Stimulated activated naive B cell treated with anti-CD40 and anti-IgM and Interleukin-4, amounts not matched to agents 10 μg/mL and 1 μg/mL and 100 μg/mL, for 72 hours (primary cell): ENCODE data around the gene ETV6.

Experiments
- ATAC-seq, 2 donors: fragments of 150-1000 bp; cut with Tn5 transposase; replicated peaks; 2 replicates each; pipeline ENCODE4 v1.10.0; 2021; ENCODE audit warnings: moderate library complexity in 1 of 2
- DNase-seq: peaks from one replicate; pipeline ENCODE4 v3.0.0; 2021
- H3K27ac Mint-ChIP-seq: one replicate; pipeline ENCODE4 v1.8.0; 2022; ENCODE audit warnings: mild to moderate bottlenecking, mixed read lengths
- H3K27me3 Mint-ChIP-seq, 2 donors: one replicate each; pipeline ENCODE4 v1.8.0; 2022; ENCODE audit warnings: mixed read lengths in 2 of 2
- H3K36me3 Mint-ChIP-seq, 2 donors: one replicate each; pipeline ENCODE4 v1.8.0; 2022; ENCODE audit warnings: mixed read lengths in 2 of 2, mild to moderate bottlenecking in 1 of 2
- H3K4me1 Mint-ChIP-seq, 2 donors: one replicate each; pipeline ENCODE4 v1.8.0; 2022; ENCODE audit warnings: mixed read lengths in 2 of 2, mild to moderate bottlenecking in 1 of 2
- H3K4me3 Mint-ChIP-seq, 2 donors: one replicate each; pipeline ENCODE4 v1.8.0; 2022; ENCODE audit warnings: mild to moderate bottlenecking in 2 of 2, mixed read lengths in 2 of 2, moderate library complexity in 1 of 2
- H3K9me3 Mint-ChIP-seq, 2 donors: one replicate each; pipeline ENCODE4 v1.8.0; 2022; ENCODE audit warnings: mixed read lengths in 2 of 2, mild to moderate bottlenecking in 1 of 2

Gene ETV6

DNA sequence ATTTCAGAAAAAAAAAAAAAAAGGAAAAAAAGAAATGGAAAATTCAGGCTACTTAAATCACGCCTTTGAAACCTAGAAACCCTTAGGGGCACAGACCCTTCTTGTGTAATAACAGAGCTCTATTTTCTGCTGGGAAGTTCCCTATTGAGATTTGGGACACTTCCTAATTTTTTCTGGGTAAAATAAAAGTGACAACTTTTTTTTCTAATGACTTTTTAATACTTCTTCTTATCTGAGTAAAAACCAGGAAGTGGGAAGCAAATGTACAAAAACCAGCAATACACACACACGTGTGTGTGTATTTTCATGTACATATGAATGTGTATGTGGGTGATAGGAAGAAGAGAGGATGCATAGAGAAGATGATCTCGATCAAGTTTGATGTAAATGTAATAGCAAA lies 35.8 kb downstream of the ETV6 start:
- H3K36me3 Mint-ChIP-seq, result peaks cover 9 to 19% of the 10 kb centered on the region in 2 donors
- H3K9me3 Mint-ChIP-seq, result no peaks in the 10 kb centered on the region
- no peaks in the 10 kb centered on the region for H3K27me3 Mint-ChIP-seq
- no peak overlapping the region for H3K27ac Mint-ChIP-seq
- no peak overlapping the region for H3K4me3 Mint-ChIP-seq
- ATAC-seq, result peak; percentile 23 to 34
- no peak for DNase-seq
- H3K4me1 Mint-ChIP-seq, result peaks cover 56 to 88% of the 10 kb centered on the region in 2 donors

DNA sequence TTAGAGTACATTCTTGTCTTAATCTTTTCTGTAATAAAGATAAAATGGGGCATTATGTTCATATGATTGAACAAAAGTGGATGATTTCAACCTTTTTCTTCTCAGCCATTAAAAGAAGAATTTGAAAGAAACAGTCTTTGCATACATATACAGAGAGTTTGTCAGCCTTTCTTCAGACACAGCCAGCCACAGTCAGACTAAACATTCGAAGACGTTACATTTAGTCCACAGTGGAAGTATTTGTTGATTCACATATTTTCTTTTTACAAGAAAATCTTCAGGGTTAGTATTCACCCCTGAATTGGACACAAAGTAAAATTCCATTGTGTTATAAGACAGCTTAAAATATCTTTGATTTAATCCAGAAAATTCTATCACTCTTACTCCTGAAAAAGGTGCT lies 36.2 kb downstream of the ETV6 start:
- no peaks in the 10 kb centered on the region for H3K27me3 Mint-ChIP-seq
- no peak overlapping the region for H3K4me3 Mint-ChIP-seq
- H3K4me1 Mint-ChIP-seq, result peaks cover 53 to 86% of the 10 kb centered on the region in 2 donors
- ATAC-seq (no peak), DNase-seq (no peak)
- H3K27ac Mint-ChIP-seq, result no peak overlapping the region
- peaks cover 9 to 20% of the 10 kb centered on the region in 2 donors for H3K36me3 Mint-ChIP-seq
- H3K9me3 Mint-ChIP-seq, result no peaks in the 10 kb centered on the region

DNA sequence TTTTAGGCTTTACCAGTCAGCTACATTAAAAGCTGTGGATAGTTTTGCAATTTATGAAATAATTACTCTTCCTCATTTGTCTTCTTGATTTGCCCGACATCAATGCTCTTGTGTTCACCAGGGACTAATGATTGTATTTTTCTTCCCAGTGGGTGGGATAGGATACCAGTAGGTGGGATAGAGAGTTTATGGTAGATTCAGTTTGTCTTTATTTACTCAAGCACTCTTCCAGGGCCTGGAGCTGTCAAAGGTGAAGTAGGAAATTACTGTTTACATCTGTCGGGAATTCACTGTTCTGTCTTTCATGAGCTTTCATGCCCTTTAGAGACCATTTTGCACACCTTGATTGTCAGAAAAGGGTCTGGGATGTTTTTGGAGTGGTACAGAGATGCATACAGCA lies 36.6 kb downstream of the ETV6 start:
- no peaks in the 10 kb centered on the region for H3K27me3 Mint-ChIP-seq
- no peak overlapping the region for H3K4me3 Mint-ChIP-seq
- H3K27ac Mint-ChIP-seq, result no peak overlapping the region
- ATAC-seq, result no peak
- peaks cover 9 to 20% of the 10 kb centered on the region in 2 donors for H3K36me3 Mint-ChIP-seq
- peaks cover 53 to 83% of the 10 kb centered on the region in 2 donors for H3K4me1 Mint-ChIP-seq
- no peak for DNase-seq
- no peaks in the 10 kb centered on the region for H3K9me3 Mint-ChIP-seq

DNA sequence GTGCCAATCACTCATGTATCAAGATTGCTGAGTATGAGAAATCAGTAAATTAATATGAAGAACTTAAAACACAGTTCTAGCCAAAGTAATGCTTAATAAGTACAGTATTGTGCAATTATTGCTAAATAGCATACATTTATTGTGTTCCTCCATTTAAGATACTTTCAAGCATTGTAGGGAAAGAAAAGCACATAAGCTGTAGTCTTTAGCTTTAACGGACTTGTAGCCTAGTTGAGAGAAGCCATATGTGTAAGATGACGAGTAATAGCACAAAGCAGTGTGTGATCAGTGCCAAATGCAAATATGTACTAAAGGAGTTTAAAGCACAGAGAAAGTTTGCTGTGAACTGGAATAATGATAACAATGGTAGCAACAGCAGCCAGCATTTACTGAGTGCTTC lies 38.1 kb downstream of the ETV6 start:
- H3K27ac Mint-ChIP-seq, result no peak overlapping the region

DNA sequence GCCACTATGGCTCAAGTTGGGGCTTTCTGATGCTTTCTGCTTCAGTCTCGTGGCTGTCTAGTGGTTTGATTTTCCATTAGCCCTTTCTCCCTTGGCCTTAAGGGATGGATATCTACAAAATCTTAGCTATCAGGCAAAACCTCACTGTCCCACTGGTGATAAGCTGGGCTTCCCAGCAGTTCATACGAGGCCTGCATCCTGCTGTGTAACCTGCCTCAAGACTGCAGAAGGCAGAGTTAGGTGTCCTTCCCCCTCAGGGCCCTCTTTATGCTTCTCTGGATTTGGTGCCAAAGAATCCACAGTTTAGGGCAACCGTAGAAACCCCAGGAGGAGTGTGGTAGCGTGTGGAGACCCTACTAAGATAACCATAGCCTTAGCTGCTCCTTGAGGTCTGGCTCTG lies 38.9 kb downstream of the ETV6 start:
- Mint-ChIP-seq H3K4me1 (peaks cover 51 to 82% of the 10 kb centered on the region in 2 donors), H3K9me3 (no peaks in the 10 kb centered on the region), H3K36me3 (peaks cover 11 to 15% of the 10 kb centered on the region in 2 donors), H3K27ac (peak overlapping the region; percentile 63), H3K4me3 (no peak overlapping the region), H3K27me3 (no peaks in the 10 kb centered on the region)
- no peak for ATAC-seq
- no peak for DNase-seq

More for the DNA sequence above, 38.1 kb downstream of the ETV6 start:
- Mint-ChIP-seq H3K36me3 (peaks cover 9 to 15% of the 10 kb centered on the region in 2 donors), H3K4me1 (peaks cover 50 to 82% of the 10 kb centered on the region in 2 donors), H3K9me3 (no peaks in the 10 kb centered on the region), H3K4me3 (no peak overlapping the region), H3K27me3 (no peaks in the 10 kb centered on the region)
- DNase-seq (no peak), ATAC-seq (no peak)

DNA sequence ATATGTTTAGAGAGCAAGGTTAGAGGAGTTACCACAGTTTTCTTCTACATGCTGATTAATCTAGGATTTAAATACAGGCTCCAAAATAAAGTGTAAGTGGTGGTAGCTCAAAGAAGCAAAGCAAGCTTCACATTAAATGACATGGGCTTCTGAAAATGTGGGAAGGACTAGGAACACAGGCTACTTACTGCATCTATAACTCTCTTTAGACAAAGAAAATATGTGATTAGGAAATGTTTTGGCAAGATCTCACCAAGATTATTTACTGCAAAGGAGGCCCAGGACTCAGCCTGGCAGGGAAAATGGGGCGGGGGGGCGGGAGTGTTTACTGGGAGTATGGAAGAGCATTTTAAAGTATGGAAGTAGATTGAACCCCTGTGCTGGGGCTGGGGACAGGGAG lies 39.4 kb downstream of the ETV6 start:
- DNase-seq (no peak), ATAC-seq (no peak)
- no peak overlapping the region for H3K4me3 Mint-ChIP-seq
- peaks cover 50 to 82% of the 10 kb centered on the region in 2 donors for H3K4me1 Mint-ChIP-seq
- H3K9me3 Mint-ChIP-seq, result no peaks in the 10 kb centered on the region
- H3K27me3 Mint-ChIP-seq, result no peaks in the 10 kb centered on the region
- peak overlapping the region; percentile 63 for H3K27ac Mint-ChIP-seq
- peaks cover 15 to 19% of the 10 kb centered on the region in 2 donors for H3K36me3 Mint-ChIP-seq

DNA sequence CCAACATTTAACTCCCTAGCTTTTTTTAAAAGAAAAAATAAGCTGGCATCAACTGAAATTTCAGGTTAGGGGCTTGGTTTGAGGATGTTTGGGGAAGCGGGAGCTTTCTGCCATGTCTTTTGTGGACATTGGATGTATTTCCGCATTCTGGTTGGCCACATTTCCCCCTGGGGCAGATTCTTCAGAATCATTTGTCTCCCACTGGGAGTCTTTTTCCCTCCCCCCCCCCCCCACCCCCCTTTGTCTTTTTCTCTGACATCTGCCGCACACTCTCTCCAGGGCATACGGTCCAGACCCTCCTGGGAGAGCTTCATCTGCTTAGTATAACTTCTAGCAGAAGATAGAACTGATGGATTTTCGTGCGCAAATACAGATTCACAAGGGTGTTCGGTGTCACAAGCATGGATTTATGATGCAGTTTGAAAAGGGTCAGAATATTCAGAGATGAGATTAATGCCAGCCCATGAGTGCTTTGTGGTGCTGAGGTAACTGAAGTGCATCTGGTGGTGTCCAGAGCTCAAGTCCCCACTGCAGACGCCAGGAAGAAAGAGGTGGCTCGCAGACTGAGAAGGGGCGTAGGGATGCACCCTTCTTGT lies 40.2 kb downstream of the ETV6 start:
- Mint-ChIP-seq H3K27me3 (no peaks in the 10 kb centered on the region), H3K9me3 (no peaks in the 10 kb centered on the region), H3K36me3 (peaks cover 17 to 21% of the 10 kb centered on the region in 2 donors), H3K27ac (no peak overlapping the region), H3K4me3 (no peak overlapping the region), H3K4me1 (peaks cover 48 to 78% of the 10 kb centered on the region in 2 donors)
- ATAC-seq (no peak), DNase-seq (no peak)

DNA sequence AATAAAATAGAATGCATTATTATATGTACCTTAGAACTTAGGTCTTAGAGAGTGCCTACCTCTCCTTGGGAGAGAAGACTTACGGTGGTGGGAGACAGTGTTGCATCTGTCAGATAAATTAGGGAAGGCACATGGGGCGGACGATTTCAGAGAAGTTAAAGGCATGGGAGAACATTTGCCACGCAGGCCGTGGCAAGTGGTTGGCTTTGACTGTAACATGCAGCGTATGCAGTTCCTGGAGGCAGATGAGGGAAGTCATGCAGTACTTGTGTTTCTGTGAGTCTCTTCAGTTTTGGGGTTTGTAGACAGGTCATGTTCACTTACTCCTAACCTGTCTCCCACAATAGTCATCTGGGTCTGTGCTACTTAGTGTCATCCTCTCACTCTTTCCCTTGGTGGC lies 43.6 kb downstream of the ETV6 start:
- Mint-ChIP-seq H3K36me3 (peaks cover 27 to 29% of the 10 kb centered on the region in 2 donors), H3K4me1 (peaks cover 35 to 52% of the 10 kb centered on the region in 2 donors), H3K27me3 (no peaks in the 10 kb centered on the region), H3K9me3 (peaks cover 0 to 2% of the 10 kb centered on the region in 2 donors), H3K27ac (no peak overlapping the region), H3K4me3 (no peak overlapping the region)
- no peak for DNase-seq
- no peak for ATAC-seq

DNA sequence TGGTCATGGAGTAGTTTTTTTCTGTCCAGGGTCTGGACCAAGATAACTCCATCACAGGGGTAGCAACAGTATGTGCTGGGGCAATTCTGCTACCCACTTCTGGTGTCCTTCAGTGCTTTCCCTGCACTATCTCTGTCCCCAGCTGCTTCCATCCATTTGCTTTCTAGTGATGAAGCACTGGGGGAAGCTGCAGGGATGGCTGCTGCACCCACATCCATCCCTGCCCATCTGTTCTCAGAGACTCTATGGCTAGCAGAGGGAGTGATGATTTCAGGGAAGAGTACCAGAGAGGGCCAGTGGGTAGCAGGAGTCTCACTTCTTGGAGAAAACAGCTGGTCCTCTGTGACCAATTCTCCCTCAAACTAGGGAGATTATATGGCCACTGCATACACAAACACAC lies 44.1 kb downstream of the ETV6 start:
- Mint-ChIP-seq H3K36me3 (peaks cover 29% of the 10 kb centered on the region in 2 donors), H3K27ac (no peak overlapping the region), H3K4me1 (peaks cover 31 to 51% of the 10 kb centered on the region in 2 donors), H3K27me3 (no peaks in the 10 kb centered on the region), H3K9me3 (peaks cover 0 to 2% of the 10 kb centered on the region in 2 donors), H3K4me3 (no peak overlapping the region)
- DNase-seq, result no peak
- no peak for ATAC-seq

DNA sequence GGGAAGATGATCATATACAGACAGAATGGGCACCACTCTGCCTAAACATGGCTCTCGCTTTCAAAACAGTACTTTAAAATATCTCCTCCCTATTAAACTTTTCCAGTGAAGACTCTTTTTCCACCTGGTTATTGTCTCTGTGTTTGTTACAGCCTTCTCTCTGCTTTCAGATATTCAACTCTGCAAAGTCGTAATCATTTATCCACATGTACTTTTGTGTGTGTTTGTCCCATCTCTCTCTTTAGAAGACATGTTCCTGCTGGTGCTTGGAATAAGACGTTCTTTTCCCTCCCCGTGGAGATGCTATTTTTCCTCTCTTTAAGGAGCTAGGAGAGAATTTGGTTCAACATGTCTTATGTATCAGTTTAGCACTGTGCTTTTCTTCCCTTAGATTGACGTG lies 45.1 kb downstream of the ETV6 start:
- peaks cover 0 to 2% of the 10 kb centered on the region in 2 donors for H3K9me3 Mint-ChIP-seq
- no peaks in the 10 kb centered on the region for H3K27me3 Mint-ChIP-seq
- DNase-seq (no peak), ATAC-seq (no peak)
- H3K4me3 Mint-ChIP-seq, result no peak overlapping the region
- peaks cover 25 to 29% of the 10 kb centered on the region in 2 donors for H3K36me3 Mint-ChIP-seq
- H3K4me1 Mint-ChIP-seq, result peaks cover 25 to 44% of the 10 kb centered on the region in 2 donors
- H3K27ac Mint-ChIP-seq, result no peak overlapping the region

DNA sequence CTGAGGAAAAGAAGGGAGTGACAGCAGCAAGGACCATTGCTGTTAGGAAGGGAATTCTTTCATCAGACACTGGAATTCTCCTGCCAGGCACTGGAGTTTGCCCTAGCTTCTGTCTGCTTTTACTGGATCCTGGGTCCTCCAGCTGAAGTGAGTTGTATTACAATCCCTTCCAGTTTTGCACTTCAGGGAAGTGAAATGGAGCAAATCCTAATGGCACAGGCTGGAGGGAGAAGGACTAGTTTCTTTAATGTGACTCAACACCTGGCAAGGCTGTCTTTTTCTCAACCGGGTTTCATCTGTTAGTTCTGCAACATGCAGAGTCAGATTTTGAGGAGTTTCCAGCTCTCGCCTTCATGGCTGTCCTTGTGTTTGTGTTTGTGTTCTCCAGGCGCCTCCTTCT lies 45.8 kb downstream of the ETV6 start:
- H3K4me3 Mint-ChIP-seq, result no peak overlapping the region
- no peak overlapping the region for H3K27ac Mint-ChIP-seq
- peaks cover 18 to 37% of the 10 kb centered on the region in 2 donors for H3K4me1 Mint-ChIP-seq
- DNase-seq, result no peak
- H3K9me3 Mint-ChIP-seq, result peaks cover 0 to 2% of the 10 kb centered on the region in 2 donors
- H3K36me3 Mint-ChIP-seq, result peaks cover 18 to 24% of the 10 kb centered on the region in 2 donors
- H3K27me3 Mint-ChIP-seq, result no peaks in the 10 kb centered on the region
- ATAC-seq, result no peak

DNA sequence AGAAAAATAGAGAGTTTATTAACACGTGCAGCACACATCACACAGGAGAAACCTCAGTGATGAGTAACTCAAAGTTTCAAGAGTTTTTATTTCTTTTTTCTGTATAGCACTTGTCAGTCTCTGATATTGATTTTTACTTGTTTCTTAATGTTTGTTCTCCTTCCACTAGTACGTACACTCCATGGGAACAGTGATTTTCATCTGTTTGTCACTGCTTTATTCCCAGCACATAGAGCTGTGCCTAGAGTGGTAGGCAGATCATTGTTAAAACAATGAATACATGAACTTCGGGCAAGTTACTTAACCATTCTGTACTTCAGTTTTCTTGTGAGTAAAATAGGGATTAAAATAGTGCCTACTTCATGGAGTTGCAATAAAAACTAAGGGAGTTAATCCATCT lies 46.6 kb downstream of the ETV6 start:
- H3K27me3 Mint-ChIP-seq, result no peaks in the 10 kb centered on the region
- H3K4me1 Mint-ChIP-seq, result peaks cover 15 to 36% of the 10 kb centered on the region in 2 donors

DNA sequence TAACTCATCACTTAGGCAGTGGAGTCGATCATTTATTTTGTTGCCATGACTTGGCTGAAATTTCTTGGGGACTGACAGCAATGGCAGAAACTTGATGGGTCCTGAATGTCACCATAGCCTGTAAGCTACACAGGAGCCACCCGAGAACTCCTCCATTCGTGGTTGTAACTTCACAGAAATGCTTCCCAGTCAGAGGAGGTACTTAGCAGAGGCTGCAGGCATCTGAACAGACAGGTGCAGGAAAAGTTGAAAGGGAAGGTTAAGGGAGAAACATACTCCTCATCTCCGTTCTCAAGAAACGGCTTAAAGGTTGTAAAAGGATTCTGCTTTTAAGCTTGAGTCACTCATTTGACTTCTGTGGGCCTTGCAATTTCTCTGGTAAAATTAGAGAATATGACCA lies 47.7 kb downstream of the ETV6 start:
- Mint-ChIP-seq H3K27me3 (no peaks in the 10 kb centered on the region), H3K36me3 (peaks cover 24 to 31% of the 10 kb centered on the region in 2 donors), H3K27ac (no peak overlapping the region), H3K4me3 (no peak overlapping the region), H3K4me1 (peaks cover 17 to 42% of the 10 kb centered on the region in 2 donors), H3K9me3 (peaks cover 0 to 2% of the 10 kb centered on the region in 2 donors)
- DNase-seq, result no peak
- ATAC-seq, result no peak

More for the DNA sequence above, 46.6 kb downstream of the ETV6 start:
- H3K36me3 Mint-ChIP-seq, result peaks cover 17 to 24% of the 10 kb centered on the region in 2 donors
- peaks cover 0 to 2% of the 10 kb centered on the region in 2 donors for H3K9me3 Mint-ChIP-seq
- ATAC-seq (no peak), DNase-seq (no peak)
- H3K27ac Mint-ChIP-seq, result no peak overlapping the region
- no peak overlapping the region for H3K4me3 Mint-ChIP-seq

DNA sequence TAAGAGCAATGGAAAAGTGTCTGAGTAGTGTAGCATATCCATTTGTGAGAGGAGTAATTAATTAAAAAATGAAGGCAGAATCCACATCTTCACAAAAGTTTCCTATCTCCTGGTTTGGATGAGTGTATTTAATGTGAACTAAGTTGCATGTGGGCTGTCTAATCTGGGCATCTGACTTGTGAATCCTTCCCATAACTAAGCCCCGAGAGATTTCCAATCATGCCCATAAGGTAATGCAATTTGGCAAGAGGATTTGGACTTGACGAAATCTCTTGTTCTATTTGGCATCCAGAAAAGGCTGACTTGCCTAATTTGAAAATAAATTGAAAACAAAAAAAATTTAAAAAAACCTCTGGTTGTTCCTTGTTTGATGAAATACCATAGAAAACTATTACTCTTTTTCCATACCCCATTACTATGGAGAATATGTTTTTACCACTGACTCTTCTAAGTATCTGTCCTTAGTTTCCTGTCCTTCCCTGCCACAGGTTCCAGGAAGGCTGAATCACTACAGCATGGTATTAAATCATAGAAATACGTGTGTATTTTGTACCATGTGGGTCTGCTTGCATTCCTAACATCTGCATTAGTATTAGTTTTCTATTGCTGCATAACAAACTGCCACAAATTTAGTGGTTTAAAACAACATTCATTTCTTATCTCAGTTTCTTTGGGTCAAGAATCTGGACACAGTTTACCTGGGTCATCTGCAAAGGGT lies 48.4 kb downstream of the ETV6 start:
- no peak overlapping the region for H3K4me3 Mint-ChIP-seq
- H3K9me3 Mint-ChIP-seq, result peaks cover 0 to 2% of the 10 kb centered on the region in 2 donors
- H3K27ac Mint-ChIP-seq, result no peak overlapping the region
- ATAC-seq (no peak), DNase-seq (no peak)
- no peaks in the 10 kb centered on the region for H3K27me3 Mint-ChIP-seq
- H3K36me3 Mint-ChIP-seq, result peaks cover 22 to 26% of the 10 kb centered on the region in 2 donors
- peaks cover 17 to 41% of the 10 kb centered on the region in 2 donors for H3K4me1 Mint-ChIP-seq

DNA sequence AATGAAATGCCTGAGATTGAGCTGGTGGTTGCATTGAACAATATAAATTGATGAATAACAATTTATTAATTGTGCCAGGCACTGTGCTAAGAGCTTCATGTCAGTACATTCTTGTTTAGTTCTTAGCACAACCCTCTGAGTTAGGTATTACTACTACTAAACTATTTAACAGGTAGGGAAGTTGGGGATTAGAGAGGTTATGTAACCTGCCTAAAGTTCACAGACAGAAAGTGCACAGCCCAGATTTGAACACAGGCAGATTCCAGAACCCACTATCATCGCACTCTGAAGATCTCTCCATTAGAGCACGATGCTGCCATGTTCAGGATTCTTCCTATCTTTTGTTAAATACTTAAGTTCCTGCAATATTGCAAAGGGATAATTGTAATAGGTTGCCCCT lies 49.3 kb downstream of the ETV6 start:
- DNase-seq, result no peak
- Mint-ChIP-seq H3K4me1 (peaks cover 14 to 38% of the 10 kb centered on the region in 2 donors), H3K9me3 (peaks cover 0 to 2% of the 10 kb centered on the region in 2 donors), H3K4me3 (no peak overlapping the region), H3K27me3 (no peaks in the 10 kb centered on the region), H3K27ac (no peak overlapping the region), H3K36me3 (peaks cover 23 to 24% of the 10 kb centered on the region in 2 donors)
- no peak for ATAC-seq
